ENCODE measurements around the gene TMEM255B. TPM values are rescaled to one million over a fixed set of nuclear protein-coding genes. Genes with fewer than 3 reads are reported as not detected.

TMEM255B gene
- total RNA-seq, 4 donors from 2014 or later: 2.0 to 4.8 (median 3.4) TPM

DNA sequence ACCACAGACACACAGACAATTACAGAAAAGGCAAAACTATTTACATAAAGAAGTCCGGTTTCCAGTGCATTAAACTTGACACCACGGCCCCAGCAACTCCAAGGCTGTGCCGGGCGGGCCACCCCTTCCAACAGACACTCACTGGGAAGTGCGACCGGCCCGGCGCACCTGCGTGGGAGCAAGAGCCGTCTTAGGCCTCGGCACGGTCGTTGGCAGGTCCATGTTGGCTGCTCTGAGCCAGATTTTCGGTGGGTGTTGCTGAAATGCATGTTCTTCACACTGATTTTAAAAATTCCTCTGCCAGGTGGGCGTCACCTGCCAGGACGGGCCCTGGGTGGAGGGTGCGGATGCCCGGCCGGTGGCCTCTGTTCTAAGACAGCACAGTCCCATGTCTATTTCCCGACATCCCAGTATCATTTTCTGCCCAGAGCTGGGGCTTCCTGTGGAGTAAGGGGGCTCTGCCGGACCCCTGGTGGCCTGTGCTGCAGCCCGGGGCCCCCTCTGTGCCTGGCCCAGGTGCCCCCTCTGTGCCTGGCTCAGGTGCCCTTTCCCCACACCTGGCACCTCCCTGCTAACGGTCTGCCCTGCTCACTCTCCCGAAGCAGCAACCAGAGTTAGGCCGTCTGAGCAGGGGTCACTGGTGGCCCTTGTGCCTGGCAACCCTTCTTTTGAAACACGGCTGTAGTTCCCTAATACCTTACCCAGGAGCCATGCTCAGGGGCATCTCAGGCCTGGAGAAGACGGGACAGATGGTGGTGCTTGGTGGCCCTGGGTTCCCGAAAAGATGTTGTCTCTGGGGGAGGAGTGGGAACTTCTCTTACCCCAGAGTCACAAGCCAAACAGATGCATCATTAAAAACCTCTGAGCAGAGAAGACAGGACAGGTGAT is 9.2 kb downstream of the TMEM255B start:
- WGBS, 2 donors: 89 to 93% methylated on average over 28 of the region's 28 CpGs
- intact Hi-C loops (cut with DNase I; ENCODE audit: low total_unique reads): no loop called here
- DNase-seq (ENCODE audit: low spot score in 2 of 2): peak in 1 of 2 donors; percentile 76
- TF ChIP-seq POLR2A (IDR thresholded peaks at IDR 0.05): no peak
- TF ChIP-seq, protein P1, sequence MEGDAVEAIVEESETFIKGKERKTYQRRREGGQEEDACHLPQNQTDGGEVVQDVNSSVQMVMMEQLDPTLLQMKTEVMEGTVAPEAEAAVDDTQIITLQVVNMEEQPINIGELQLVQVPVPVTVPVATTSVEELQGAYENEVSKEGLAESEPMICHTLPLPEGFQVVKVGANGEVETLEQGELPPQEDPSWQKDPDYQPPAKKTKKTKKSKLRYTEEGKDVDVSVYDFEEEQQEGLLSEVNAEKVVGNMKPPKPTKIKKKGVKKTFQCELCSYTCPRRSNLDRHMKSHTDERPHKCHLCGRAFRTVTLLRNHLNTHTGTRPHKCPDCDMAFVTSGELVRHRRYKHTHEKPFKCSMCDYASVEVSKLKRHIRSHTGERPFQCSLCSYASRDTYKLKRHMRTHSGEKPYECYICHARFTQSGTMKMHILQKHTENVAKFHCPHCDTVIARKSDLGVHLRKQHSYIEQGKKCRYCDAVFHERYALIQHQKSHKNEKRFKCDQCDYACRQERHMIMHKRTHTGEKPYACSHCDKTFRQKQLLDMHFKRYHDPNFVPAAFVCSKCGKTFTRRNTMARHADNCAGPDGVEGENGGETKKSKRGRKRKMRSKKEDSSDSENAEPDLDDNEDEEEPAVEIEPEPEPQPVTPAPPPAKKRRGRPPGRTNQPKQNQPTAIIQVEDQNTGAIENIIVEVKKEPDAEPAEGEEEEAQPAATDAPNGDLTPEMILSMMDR (IDR thresholded peaks at IDR 0.05): no peak
- H3K4me3 ChIP-seq (ENCODE audit: low read depth, poor library complexity, severe bottlenecking): no peak overlapping the region

DNA sequence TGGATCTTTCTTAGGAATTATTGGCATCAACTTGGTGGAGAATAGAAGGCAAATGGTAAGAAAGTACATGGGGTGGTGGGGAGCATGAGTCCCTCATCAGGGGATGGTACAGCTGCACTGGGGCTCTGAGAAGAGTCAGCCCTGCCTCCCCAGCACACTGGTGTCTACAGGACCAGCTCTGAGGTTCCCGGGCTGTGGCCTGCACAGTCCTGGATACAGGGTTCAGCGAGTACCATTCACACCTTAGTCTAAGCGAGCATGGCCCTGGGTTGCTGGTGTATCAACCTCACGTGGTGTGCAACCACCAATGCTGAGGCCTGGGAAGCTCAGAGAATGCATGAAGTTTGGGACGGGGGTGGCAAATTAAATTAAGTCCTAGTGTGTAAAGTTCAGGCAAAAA is 10.1 kb downstream of the TMEM255B start:
- intact Hi-C loops (cut with DNase I; ENCODE audit: low total_unique reads): no loop called here
- no peak overlapping the region for H3K4me3 ChIP-seq (ENCODE audit: low read depth, poor library complexity, severe bottlenecking)
- DNase-seq (ENCODE audit: low spot score in 2 of 2): peak in 1 of 2 donors; percentile 40
- WGBS, 2 donors: 94 to 95% methylated on average over 5 of the region's 5 CpGs
- TF ChIP-seq, protein P1 (IDR thresholded peaks at IDR 0.05): no peak
- no peak for TF ChIP-seq POLR2A (IDR thresholded peaks at IDR 0.05)

DNA sequence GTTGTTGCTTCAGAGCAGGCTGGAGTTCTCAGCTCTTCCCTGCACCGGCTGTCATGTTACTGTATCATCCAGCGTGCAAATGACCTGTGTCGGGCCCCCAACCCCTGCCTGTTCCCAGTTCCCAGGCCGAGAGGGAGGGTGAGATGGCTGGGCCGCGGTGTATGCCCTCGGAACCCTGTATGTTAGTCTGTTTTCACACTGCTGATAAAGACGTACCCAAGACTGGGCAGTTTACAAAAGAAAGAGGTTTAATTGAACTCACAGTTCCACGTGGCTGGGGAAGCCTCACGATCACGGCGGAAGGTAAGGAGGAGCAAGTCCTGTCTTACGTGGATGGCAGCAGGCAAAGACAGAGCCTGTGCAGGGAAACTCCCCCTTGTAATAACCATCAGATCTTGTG is 10.9 kb downstream of the TMEM255B start:
- H3K4me3 ChIP-seq (ENCODE audit: low read depth, poor library complexity, severe bottlenecking): no peak overlapping the region
- TF ChIP-seq, protein P1 (IDR thresholded peaks at IDR 0.05): no peak
- no peak for TF ChIP-seq POLR2A (IDR thresholded peaks at IDR 0.05)
- intact Hi-C loops (cut with DNase I; ENCODE audit: low total_unique reads): no loop called here
- DNase-seq (ENCODE audit: low spot score in 2 of 2): no peak
- 88 to 90% methylated on average over 13 of the region's 13 CpGs for WGBS, 2 donors

DNA sequence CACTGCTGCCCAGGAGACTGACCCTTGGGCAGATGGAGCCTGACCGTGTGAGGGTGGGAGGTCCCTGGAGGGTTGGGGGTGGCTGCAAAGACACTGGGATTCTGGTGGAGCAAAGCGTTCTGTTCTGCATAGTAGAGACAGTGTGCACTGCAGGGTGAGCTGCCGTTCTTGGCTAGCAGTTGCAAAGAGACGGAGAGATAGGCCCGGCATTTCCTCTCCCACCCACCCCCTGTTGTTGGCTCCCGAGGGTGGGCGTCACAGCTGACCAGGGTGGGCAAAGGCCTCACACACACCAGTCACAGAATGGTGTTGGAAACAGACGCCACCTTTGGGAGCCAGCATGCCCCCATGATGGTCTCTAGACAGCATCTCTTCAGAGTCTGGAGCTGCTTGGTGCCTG is 11.4 kb downstream of the TMEM255B start:
- TF ChIP-seq, protein P1 (IDR thresholded peaks at IDR 0.05): no peak
- no peak for TF ChIP-seq POLR2A (IDR thresholded peaks at IDR 0.05)
- WGBS, 2 donors: 84 to 89% methylated on average over 8 of the region's 8 CpGs
- DNase-seq (ENCODE audit: low spot score in 2 of 2): peak in 1 of 2 donors; percentile 58
- no peak overlapping the region for H3K4me3 ChIP-seq (ENCODE audit: low read depth, poor library complexity, severe bottlenecking)
- intact Hi-C loops (cut with DNase I; ENCODE audit: low total_unique reads): no loop called here

DNA sequence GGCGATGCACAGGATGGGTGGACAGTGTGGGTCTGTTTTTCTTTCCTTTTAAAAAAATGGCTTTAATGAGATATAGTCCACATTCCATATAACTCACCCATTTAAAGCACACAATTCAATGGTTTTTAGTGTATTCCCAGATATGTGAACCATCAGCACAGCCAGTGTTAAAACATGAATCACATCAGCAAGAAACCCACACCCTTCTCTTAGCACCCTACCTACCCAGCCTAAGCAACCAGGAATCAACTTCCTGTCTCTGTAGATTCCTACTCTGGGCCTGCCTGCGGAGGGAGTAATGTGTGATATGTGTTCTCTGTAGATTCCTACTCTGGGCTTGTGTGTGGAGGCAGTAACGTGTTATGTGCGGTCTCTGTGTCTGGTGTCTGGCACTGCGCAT is 11.9 kb downstream of the TMEM255B start:
- H3K4me3 ChIP-seq (ENCODE audit: low read depth, poor library complexity, severe bottlenecking): no peak overlapping the region
- TF ChIP-seq POLR2A (IDR thresholded peaks at IDR 0.05): no peak
- DNase-seq (ENCODE audit: low spot score in 2 of 2): no peak
- intact Hi-C loops (cut with DNase I; ENCODE audit: low total_unique reads): no loop called here
- 92 to 96% methylated on average over 5 of the region's 5 CpGs for WGBS, 2 donors

DNA sequence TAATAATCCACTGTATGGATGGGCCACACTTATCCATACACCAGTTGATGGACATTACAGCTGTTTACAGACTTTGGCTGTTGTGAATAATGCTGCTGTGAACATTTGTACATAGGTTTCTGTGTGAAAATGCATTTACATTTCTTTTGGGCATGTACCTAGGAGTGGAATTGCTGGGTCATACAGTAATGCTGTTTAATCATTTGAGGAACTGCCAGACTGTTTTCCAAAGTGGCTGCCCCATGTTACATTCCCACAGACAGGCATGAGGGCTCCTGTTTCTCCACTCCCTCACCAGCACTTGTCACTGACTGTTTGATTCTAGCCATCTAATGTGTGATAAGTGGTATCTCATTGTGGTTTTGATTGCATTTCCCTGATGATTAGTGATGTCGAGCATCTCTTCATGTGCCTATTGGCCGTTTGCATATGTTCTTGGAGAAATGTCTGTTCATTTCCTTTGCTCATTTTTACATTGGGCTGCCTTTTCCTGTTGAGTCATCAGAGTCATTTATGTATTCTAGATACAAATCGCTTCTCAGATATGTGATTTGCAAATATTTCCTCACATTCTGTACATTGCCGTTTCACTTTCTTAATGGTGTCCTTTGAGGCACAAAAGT is 12.8 kb downstream of the TMEM255B start:
- H3K4me3 ChIP-seq (ENCODE audit: low read depth, poor library complexity, severe bottlenecking): no peak overlapping the region
- DNase-seq (ENCODE audit: low spot score in 2 of 2): peak in 1 of 2 donors; percentile 6
- intact Hi-C loops (cut with DNase I; ENCODE audit: low total_unique reads): no loop called here
- TF ChIP-seq POLR2A (IDR thresholded peaks at IDR 0.05): no peak
- TF ChIP-seq, protein P1 (IDR thresholded peaks at IDR 0.05): no peak
- 56 to 64% methylated on average over 4 of the region's 4 CpGs for WGBS, 2 donors
